Fibroblast of lung (primary cell): ENCODE measurements around the gene IMMP2L.

Experiments used
- CTCF ChIP-seq, 2 donors: IDR thresholded peaks in 1 of 2; conservative IDR thresholded peaks in 1 of 2; 1 replicate in 1 of 2; 2 replicates in 1 of 2; pipeline ENCODE4 v1.5.1; 2011 to 2012; ENCODE audit warnings: low read length in 2 of 2, control low read depth in 1 of 2, inconsistent platforms in 1 of 2, low read depth in 1 of 2, mild to moderate bottlenecking in 1 of 2
- EZH2 ChIP-seq: IDR thresholded peaks from 2 replicates; pipeline ENCODE4 v1.5.1; 2012; ENCODE audit warnings: low read length, control low read depth, mild to moderate bottlenecking; ENCODE audit errors: missing control alignments

- TF ChIP-seq EZH2 (no peak), CTCF (conservative IDR thresholded peaks at IDR 0.05 in 1 of 2, IDR thresholded peaks at IDR 0.05 in 1 of 2; ENCODE audit: low read depth in 1 of 2, low read length in 2 of 2) (no peak)
Observed at GRCh38 chr7:111492234-111492633, 70.1 kb downstream of the IMMP2L start.
